Measurements from ENCODE around the gene MRAS.

The MRAS gene

DNA sequence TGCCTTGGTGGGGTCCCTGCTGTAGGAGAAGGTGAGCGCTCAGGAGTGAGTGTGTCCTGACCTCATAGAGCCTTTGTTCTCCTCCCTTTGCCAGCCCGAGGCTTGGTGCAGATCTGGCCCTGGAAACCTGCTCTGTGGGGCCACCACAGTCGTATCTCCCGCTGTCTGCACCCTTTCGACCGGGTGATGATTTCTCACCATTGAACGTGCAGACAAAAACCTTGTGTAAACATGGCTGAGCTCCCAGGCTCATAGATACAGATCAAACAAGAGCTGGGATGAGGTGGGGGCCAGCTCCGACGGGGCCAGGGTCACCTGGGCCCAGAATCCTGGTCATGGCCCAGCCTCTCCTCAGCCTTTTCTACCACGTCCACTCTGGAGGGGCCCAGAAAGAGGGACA lies 51.4 kb downstream of the MRAS start:
- DNase-seq (ENCODE audit: low read depth), result no peak
- no peak overlapping the region for H3K4me3 ChIP-seq (ENCODE audit: low read depth, low read length)
- TF ChIP-seq, protein P1, sequence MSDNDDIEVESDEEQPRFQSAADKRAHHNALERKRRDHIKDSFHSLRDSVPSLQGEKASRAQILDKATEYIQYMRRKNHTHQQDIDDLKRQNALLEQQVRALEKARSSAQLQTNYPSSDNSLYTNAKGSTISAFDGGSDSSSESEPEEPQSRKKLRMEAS (IDR thresholded peaks at IDR 0.05; ENCODE audit: low read depth, low read length), result no peak
- TF ChIP-seq MYC (IDR thresholded peaks at IDR 0.05; ENCODE audit: low read depth, low read length) (no peak), POLR2A (IDR thresholded peaks at IDR 0.05; ENCODE audit: extremely low read depth, insufficient read length) (no peak)
- TF ChIP-seq, protein P2, sequence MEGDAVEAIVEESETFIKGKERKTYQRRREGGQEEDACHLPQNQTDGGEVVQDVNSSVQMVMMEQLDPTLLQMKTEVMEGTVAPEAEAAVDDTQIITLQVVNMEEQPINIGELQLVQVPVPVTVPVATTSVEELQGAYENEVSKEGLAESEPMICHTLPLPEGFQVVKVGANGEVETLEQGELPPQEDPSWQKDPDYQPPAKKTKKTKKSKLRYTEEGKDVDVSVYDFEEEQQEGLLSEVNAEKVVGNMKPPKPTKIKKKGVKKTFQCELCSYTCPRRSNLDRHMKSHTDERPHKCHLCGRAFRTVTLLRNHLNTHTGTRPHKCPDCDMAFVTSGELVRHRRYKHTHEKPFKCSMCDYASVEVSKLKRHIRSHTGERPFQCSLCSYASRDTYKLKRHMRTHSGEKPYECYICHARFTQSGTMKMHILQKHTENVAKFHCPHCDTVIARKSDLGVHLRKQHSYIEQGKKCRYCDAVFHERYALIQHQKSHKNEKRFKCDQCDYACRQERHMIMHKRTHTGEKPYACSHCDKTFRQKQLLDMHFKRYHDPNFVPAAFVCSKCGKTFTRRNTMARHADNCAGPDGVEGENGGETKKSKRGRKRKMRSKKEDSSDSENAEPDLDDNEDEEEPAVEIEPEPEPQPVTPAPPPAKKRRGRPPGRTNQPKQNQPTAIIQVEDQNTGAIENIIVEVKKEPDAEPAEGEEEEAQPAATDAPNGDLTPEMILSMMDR (IDR thresholded peaks at IDR 0.05; ENCODE audit: low read depth, low read length), result no peak

DNA sequence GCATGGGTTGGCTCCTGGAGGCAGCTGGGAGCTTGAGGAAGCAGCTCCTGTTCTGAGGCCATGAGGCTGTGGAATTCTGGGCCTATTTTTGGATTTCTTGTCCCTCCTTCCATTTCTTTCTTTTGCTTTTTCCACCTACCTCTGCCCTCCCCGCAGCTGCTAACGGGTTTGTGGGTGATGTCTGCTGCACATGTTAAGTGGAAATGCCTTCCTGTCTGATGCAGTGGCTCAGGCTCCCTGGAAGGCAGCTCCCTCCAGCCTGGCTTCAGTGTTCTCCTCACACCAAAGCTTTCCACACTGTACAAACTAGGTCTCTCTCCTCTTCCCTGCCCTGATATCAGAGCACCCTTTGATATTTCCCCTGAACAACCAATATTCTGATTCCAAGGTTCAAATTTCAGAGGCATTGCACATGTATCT lies 52.3 kb downstream of the MRAS start:
- no peak for DNase-seq (ENCODE audit: low read depth)
- H3K4me3 ChIP-seq (ENCODE audit: low read depth, low read length), result no peak overlapping the region
- TF ChIP-seq POLR2A (IDR thresholded peaks at IDR 0.05; ENCODE audit: extremely low read depth, insufficient read length) (no peak), MYC (IDR thresholded peaks at IDR 0.05; ENCODE audit: low read depth, low read length) (no peak)
- TF ChIP-seq, protein P2 (IDR thresholded peaks at IDR 0.05; ENCODE audit: low read depth, low read length), result no peak
- TF ChIP-seq, protein P1 (IDR thresholded peaks at IDR 0.05; ENCODE audit: low read depth, low read length), result no peak

DNA sequence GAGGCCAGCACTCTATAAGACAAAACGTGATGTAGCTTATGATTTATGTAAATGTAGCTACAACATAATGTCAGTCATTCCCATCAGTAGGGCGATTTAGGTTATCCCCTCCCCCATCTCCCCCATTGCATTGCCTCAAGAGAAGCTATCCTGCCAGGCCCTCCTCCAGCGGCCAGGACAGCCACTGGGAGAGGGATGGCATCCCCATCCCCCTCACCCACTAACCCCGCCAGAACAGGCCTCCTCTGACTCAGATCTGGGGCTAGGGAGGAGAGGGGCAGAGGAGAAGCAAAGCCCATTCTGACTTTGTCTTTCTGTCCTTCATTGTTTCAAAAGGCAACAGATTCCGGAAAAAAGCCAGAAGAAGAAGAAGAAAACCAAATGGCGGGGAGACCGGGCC lies 53.5 kb downstream of the MRAS start:
- no peak overlapping the region for H3K4me3 ChIP-seq (ENCODE audit: low read depth, low read length)

DNA sequence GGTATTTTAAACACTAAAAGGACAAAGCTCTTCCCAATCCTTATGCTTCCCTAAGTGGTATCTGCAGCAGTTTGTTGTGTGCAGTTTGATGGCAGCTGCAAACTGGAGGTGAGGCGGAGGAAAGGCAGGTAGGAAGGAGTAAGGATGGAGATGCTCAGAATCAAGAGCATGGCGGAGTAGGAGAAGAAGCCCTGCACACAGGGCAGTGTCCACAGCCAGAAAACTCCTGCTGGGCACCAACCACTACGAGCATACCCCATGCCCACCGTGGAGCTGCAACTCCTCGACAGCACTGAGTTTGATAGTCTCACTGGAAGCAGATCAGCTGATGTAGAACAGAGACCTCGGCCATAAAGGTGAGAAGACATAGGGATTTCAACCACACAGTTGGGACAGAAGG lies 55.7 kb downstream of the MRAS start:
- TF ChIP-seq MYC (IDR thresholded peaks at IDR 0.05; ENCODE audit: low read depth, low read length), result no peak
- TF ChIP-seq, protein P1 (IDR thresholded peaks at IDR 0.05; ENCODE audit: low read depth, low read length), result no peak
- TF ChIP-seq, protein P2 (IDR thresholded peaks at IDR 0.05; ENCODE audit: low read depth, low read length), result no peak
- no peak for TF ChIP-seq POLR2A (IDR thresholded peaks at IDR 0.05; ENCODE audit: extremely low read depth, insufficient read length)
- DNase-seq (ENCODE audit: low read depth), result no peak
- no peak overlapping the region for H3K4me3 ChIP-seq (ENCODE audit: low read depth, low read length)

More for the DNA sequence above, 53.5 kb downstream of the MRAS start:
- TF ChIP-seq, protein P1 (IDR thresholded peaks at IDR 0.05; ENCODE audit: low read depth, low read length), result no peak
- TF ChIP-seq POLR2A (IDR thresholded peaks at IDR 0.05; ENCODE audit: extremely low read depth, insufficient read length) (no peak), MYC (IDR thresholded peaks at IDR 0.05; ENCODE audit: low read depth, low read length) (no peak)
- TF ChIP-seq, protein P2 (IDR thresholded peaks at IDR 0.05; ENCODE audit: low read depth, low read length), result no peak
- DNase-seq (ENCODE audit: low read depth), result no peak

DNA sequence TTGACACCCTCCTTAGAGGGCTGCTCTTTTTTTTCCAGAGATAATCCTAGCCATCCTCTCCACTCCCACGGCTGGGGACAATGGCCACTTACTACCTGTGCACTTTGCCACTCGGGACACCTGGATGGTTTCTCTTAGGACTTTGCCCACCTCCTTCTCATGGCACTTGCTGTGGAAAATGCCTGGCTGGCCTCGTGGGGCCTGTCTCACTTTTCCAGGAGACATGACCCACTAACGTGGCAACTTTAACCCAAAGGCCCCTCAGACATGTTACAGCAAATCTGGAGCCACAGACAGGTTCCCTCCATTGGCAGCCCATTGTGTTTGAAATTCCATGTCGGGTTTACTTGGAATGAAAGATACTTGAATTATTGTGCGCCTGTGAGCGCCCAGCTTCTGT lies 56.6 kb downstream of the MRAS start:
- no peak overlapping the region for H3K4me3 ChIP-seq (ENCODE audit: low read depth, low read length)
- DNase-seq (ENCODE audit: low read depth), result no peak
- TF ChIP-seq POLR2A (IDR thresholded peaks at IDR 0.05; ENCODE audit: extremely low read depth, insufficient read length) (no peak), MYC (IDR thresholded peaks at IDR 0.05; ENCODE audit: low read depth, low read length) (no peak)
- TF ChIP-seq, protein P1 (IDR thresholded peaks at IDR 0.05; ENCODE audit: low read depth, low read length), result no peak
- TF ChIP-seq, protein P2 (IDR thresholded peaks at IDR 0.05; ENCODE audit: low read depth, low read length), result no peak

All from NB4 (cell line).